HG03565 (cell line): ENCODE data around the gene SLC6A2.

ENCODE experiments used
- ATAC-seq: cut with Tn5 transposase; IDR thresholded peaks from one replicate; pipeline ENCODE4 v1.9.1; 2021; ENCODE audit warnings: mild to moderate bottlenecking, moderate library complexity; ENCODE audit not compliant: unreplicated experiment

SLC6A2 gene

GRCh38 chr16:55647343-55647742 lies 8.4 kb upstream of the SLC6A2 start:
- ATAC-seq = no peak

DNA sequence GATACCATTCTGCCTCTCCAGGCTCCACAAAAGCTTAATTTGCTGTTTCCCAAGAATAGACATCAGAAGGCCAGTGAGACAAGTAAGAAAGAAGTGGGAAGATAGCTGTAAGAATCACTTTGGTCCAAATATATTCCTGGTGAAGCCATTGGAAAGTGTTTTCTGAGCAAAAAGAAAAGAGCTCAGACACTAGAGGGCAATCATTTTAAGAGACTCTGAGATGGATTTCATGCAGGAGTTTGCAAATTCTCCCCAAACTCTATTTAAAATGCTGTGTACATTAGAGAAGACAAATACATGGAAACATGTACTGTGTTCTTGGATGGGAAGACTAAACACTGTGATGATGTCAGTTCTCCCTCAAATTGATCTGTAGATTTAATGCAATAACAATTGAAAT lies 8.0 kb upstream of the SLC6A2 start:
- ATAC-seq = no peak

DNA sequence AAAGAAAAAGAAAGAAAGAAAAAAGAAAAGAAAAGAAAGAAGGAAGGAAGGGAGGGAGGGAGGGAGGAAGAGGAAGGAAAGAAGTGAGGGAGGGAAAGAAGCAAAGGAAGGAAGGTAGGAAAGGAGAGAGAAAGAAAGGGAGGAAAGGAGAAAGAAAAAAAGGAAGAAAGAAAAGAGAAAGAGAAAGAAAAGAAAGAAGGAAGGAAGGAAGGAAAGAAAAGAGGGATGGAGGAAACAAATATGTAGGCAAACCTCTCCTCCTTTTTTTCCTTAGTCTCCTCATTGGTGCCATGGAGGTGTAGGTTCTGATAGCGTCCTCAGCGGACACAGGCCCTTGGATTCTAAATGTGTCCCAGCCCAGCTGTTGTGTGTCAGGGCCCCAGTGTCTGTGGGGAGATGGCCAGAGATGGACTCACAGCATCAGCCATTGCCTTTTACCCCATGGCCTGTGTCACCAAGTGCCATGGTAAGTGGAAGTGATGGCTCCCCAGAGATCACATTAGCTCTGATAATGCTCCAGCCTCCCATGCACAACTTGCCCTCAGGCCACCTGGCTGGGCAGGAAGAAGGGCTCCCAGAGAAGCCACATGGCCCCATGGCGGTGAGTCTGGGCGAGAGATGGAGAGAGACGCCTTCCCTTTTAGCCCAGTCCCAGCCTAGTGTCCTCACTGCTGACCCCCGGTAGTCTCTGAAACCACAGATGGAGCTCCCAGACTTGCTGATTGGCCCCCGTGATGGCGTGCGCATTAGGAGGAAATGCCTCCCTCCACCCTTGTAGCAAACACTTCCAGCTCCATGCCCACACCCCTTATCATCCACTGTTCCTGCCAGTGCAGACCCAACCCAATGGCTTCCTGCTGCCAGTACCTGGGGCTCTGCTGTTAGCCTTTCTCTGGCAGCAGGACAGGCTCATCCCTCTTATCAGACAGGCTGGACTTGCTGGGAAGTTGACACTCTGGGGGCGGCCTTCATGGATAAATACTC lies 3.7 kb upstream of the SLC6A2 start:
- no peak for ATAC-seq

GRCh38 chr16:55653106-55653505 lies 2.7 kb upstream of the SLC6A2 start:
- ATAC-seq = no peak

GRCh38 chr16:55655381-55655896 lies 349 bp upstream of the SLC6A2 start:
- ATAC-seq = no peak

- ATAC-seq = no peak
Observed at GRCh38 chr16:55656691-55657092, 904 bp downstream of the SLC6A2 start.

DNA sequence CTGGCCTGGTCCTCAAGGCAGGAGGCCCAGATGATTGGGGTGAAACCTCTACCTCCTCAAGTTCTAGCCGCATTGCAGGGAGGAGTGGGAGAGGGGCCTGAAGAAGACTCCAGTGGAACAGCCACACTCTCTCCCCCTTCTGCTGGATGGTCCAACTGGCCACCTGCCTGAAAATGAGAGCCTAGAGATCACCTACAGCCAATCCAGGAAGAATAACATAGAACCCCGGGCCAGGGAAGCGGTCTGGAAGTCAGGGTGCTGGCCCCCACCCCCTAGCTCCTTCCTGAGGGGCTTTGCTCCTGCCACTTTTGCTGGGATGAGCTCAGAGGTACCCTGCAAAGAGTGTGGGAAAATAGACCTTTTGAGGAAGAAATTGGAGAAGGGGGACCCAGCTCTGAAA lies 1.8 kb downstream of the SLC6A2 start:
- no peak for ATAC-seq

- ATAC-seq = no peak
Observed at GRCh38 chr16:55658898-55659420, 3.2 kb downstream of the SLC6A2 start.

DNA sequence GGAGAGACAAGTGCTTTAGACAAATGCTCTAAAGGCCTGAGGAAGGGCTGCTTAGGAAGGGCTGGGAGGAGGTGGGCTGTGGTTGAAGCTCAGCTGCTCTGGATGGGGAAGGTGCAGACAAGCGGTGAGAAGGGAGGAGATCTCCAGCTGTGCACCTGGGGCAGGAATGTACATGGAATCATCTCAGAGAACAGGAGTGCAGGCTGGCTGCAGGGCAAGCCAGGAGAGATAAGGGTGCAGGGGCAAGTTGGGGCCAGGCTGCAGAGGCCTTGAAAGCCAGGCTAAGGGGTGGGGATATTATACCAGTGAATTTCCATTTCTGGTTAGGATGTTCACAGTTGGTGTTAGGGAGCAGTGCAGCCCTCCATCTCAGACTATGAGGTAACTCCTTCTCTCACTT lies 4.2 kb downstream of the SLC6A2 start:
- ATAC-seq = no peak

DNA sequence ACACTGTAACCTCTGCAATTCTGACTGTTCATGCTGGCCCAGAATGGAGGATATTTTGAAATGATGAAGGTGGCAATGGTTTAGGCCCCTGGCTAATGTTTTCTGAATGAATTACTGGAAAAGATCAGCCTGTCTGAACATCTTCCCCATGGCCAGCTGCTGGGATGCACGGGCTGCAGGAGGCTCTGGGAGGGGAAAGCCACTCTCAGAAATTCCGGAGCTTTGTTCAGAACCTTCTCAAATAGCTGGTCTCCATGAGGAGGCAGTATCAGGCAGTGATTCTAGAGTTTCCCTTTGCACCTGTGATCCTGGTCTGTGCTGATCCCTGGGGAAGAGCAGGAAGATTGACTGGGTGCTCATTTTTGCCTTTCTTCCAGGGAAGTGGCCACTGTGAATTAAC lies 5.0 kb downstream of the SLC6A2 start:
- ATAC-seq = no peak

- ATAC-seq = no peak
Observed at GRCh38 chr16:55661941-55662643, 6.3 kb downstream of the SLC6A2 start.

DNA sequence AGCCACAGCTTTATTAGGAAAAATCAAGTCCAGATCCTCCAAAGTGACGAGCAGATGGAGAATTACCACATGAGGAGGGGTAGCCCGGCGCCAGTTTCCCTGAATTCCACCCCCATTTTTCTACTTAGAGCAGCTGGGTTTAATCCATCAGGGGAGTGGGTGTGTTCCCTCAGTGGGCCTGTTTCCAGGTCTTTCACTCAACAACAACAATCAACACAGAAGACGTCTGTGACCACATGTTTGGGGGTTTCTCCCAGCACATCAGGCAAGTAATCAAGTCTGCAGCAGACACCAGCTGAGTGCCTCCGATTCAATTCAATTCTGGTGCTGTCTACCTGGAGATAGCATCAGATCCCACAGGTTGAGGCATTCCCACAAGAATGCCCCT lies 6.8 kb downstream of the SLC6A2 start:
- no peak for ATAC-seq

DNA sequence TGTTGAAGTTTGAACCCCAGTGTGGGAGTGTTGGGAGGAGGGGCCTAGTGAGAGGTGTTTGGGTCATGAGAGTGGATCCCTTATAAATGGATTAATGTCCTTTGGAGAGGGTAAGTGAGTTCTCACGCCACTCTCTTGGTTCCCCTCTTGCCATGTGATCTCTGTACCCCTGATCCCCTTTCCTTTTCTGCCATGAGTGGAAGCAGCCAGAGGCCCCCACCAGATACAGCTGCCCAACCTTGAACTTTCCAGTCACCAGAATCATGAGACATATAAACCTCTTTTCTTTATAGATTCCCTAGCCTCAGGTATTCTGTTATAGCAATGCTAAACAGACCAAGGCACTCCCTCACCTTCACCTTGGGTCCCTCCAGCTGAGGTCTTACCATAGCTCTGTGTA lies 7.4 kb downstream of the SLC6A2 start:
- no peak for ATAC-seq

DNA sequence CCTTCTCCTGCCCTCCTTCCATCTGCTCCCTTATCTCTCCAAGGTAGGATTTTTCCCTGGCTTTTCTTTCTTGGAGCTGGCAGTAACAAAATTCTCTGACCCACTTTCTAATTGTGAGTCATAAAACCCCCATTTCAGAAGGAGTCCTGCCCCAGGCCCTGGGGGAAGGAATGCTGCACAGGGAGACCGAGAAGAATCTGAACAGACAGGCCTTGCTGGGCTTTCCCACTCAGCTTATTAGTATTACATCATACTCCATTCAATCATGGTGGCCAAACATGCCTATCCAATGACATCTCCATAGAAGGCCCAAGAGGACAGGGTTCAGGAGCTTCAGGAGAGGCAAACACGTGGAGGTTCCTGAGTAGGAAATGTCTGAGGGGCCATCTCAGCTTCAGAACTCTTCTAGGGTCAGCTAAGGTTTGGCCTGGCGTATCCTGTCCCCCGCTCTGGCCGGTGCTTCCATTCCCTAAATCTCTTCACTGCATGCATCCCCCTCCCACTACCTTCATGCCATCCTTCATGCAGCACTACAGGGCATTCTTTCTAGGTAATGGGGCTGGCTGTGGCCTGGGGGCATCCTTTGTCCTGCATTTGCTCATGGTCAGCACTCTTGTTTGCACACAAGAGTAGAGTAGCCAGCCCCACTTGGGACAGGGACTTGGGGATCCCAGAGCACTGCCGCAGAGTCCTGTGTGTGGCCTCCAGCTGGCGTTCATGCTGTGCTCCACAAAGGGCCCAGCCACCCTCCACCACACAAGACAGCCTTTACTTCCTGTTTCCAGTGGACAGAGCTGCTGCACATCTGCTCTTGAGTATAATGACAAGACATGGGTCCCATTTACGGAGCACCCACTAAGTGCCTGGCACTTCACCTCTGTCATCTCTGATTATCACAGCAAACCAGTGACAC lies 8.2 kb downstream of the SLC6A2 start:
- ATAC-seq = no peak

- ATAC-seq = no peak
Observed at GRCh38 chr16:55664786-55665407, 9.1 kb downstream of the SLC6A2 start.

DNA sequence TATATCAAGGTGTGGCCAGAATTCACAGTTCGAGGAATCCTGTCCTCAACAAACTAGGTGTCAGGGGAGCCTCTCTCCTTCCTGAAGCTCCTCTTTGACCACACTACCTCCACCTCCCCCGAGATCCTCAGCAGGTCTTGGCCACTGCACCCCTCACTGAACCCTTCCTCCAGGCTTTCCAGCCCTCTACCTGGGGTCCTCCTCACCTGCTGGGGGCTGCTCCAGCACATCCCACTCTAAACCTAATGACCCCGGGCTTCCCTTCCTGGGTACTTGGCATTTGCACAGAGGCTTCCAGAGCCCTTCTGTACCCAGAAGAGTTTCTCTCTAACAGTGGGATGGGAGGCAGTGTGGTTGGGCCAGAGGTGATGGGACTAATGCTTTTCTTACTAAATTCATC lies 9.7 kb downstream of the SLC6A2 start:
- no peak for ATAC-seq

GRCh38 chr16:55666012-55666411 lies 10.2 kb downstream of the SLC6A2 start:
- no peak for ATAC-seq

- no peak for ATAC-seq
Observed at GRCh38 chr16:55667753-55668152, 12.0 kb downstream of the SLC6A2 start.

DNA sequence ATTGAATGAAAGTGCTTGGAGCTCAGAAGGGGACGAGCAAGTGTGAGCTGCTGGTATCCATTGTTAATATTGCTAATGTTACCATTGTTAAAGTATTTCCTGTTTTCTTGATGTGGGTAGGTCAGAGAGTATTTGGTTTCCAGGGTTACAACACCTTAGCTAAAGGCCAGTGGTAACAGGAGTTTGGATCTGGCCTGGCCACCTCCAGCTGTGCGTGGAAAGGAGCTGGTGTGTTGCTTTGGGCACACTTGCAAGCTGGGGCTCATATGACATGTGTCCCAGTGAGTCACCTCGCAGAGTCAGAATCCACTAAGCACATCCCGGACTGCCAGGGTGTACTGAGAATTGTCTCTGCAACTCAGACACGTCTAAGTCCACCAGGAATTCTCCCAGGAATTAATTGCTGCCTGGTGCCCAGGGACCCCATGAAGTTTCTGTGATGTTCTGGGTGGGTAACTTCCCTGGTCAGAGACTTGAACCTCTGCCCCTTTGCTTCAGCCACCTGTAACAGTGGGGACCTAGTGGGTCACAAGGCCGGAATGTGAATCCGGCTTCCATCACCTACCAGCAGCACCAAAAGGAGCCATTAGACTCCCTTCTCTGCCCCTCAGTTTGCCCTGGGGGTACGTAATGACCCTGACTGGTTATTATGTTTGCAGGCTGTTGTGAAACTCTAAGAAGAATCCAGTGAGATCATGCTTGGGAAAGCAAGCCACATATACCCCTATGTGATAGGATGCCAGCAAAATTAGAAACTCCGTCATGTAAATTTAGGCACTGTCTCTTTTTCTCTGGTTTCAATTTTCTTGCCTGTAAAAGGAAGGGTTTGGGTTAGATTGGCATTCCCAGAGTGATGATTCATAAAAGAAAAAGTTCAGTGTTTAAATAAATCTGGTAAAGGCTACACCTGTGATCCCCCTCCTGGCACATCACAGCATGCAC lies 12.8 kb downstream of the SLC6A2 start:
- ATAC-seq = no peak
